Neutrophil (primary cell): Measurements from ENCODE around the gene GLS2.

Source experiments
- H3K27ac ChIP-seq: fragments of 200-600 bp; sonication (generic); 2 replicates; pipeline ENCODE4 v1.5.1; 2016; ENCODE audit warnings: mild to moderate bottlenecking, moderate library complexity
- H3K27me3 ChIP-seq: fragments of 200-600 bp; sonication (generic); 2 replicates; pipeline ENCODE4 v1.6.0; 2016; ENCODE audit warnings: mild to moderate bottlenecking
- H3K36me3 ChIP-seq: fragments of 200-600 bp; sonication (generic); 2 replicates; pipeline ENCODE4 v1.5.1; 2017
- H3K4me1 ChIP-seq, 2 experiments: fragments of 200-600 bp in 1 of 2; sonication (generic) in 1 of 2; 1 replicate in 1 of 2; 2 replicates in 1 of 2; pipeline versions ENCODE4 v1.5.1 to v1.6.1; 2013 to 2016; ENCODE audit warnings: low read depth in 1 of 2, low read length in 1 of 2, mild to moderate bottlenecking in 1 of 2, moderate library complexity in 1 of 2; ENCODE audit not compliant: control insufficient read depth in 1 of 2, insufficient read depth in 1 of 2
- H3K4me3 ChIP-seq, 2 experiments: fragments of 200-600 bp in 1 of 2; sonication (generic) in 1 of 2; 1 replicate in 1 of 2; 2 replicates in 1 of 2; pipeline ENCODE4 v1.5.1; 2013 to 2016; ENCODE audit warnings: low read depth in 1 of 2, low read length in 1 of 2, mild to moderate bottlenecking in 1 of 2, moderate library complexity in 1 of 2
- H3K9me3 ChIP-seq: fragments of 200-600 bp; sonication (generic); 2 replicates; pipeline ENCODE4 v1.5.1; 2016
- TF ChIP-seq, protein P1 (sequence below): fragments of 200-600 bp; sonication (generic); IDR thresholded peaks from 2 replicates; pipeline ENCODE4 v1.5.1; 2016; ENCODE audit warnings: antibody characterized with exemption

The GLS2 gene

DNA sequence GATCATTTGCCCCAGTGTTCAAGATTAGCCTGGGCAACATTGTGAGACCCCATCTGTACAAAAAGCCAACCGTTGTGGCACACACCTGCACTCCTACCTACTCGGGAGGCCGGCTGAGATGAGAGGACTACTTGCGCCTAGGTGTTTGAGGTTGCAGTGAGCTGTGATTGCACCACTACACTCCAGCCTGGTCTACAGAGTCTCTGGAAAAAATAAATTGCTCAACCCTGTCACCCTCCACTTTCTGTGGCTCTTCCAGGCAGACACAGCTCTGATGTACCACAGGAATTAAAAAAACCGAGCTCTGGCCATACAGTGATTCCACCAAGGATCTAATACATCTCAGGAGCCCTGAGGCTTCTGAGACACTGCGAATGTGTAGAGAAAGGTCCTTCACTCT lies 53.1 kb downstream of the GLS2 start:
- Histone ChIP-seq H3K4me3 (no peak overlapping the region), H3K4me1 (peaks cover 0 to 12% of the 10 kb centered on the region in 2 experiments), H3K27me3 (no peaks in the 10 kb centered on the region), H3K36me3 (peaks cover 18% of the 10 kb centered on the region), H3K27ac (no peak overlapping the region), H3K9me3 (peaks cover 4% of the 10 kb centered on the region)
- TF ChIP-seq, protein P1, sequence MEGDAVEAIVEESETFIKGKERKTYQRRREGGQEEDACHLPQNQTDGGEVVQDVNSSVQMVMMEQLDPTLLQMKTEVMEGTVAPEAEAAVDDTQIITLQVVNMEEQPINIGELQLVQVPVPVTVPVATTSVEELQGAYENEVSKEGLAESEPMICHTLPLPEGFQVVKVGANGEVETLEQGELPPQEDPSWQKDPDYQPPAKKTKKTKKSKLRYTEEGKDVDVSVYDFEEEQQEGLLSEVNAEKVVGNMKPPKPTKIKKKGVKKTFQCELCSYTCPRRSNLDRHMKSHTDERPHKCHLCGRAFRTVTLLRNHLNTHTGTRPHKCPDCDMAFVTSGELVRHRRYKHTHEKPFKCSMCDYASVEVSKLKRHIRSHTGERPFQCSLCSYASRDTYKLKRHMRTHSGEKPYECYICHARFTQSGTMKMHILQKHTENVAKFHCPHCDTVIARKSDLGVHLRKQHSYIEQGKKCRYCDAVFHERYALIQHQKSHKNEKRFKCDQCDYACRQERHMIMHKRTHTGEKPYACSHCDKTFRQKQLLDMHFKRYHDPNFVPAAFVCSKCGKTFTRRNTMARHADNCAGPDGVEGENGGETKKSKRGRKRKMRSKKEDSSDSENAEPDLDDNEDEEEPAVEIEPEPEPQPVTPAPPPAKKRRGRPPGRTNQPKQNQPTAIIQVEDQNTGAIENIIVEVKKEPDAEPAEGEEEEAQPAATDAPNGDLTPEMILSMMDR, result no peak

- TF ChIP-seq, protein P1, result no peak
- no peaks in the 10 kb centered on the region for H3K27me3 ChIP-seq
- H3K4me1 ChIP-seq, result peaks cover 0 to 12% of the 10 kb centered on the region in 2 experiments
- peaks cover 4% of the 10 kb centered on the region for H3K9me3 ChIP-seq
- H3K4me3 ChIP-seq, result no peak overlapping the region
- H3K27ac ChIP-seq, result no peak overlapping the region
- H3K36me3 ChIP-seq, result peaks cover 39% of the 10 kb centered on the region
Measured at GRCh38 chr12:56431850-56432249, 56.1 kb downstream of the GLS2 start.

DNA sequence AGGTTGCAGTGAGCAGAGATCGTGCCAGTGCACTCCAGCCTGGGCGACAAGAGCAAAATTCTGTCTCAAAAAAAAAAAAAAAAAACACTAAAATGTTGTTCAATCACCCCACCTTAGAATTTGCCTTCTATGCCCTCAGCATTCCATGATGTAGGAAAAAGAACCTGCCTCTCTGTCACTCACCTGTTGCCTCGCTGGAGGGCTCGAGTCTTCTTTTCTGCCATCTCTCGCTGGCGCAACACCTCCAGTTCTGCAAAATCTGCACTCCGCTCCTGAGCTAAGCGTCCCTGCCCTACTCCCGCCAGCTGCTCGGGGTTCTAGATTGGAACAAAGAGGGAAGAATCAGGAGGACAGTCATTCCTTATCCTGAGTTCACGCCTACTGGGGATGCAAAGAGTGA lies 56.7 kb downstream of the GLS2 start:
- H3K4me1 ChIP-seq, result peaks cover 0 to 12% of the 10 kb centered on the region in 2 experiments
- H3K27ac ChIP-seq, result no peak overlapping the region
- H3K4me3 ChIP-seq, result no peak overlapping the region
- H3K27me3 ChIP-seq, result no peaks in the 10 kb centered on the region
- TF ChIP-seq, protein P1, result no peak
- peaks cover 4% of the 10 kb centered on the region for H3K9me3 ChIP-seq
- H3K36me3 ChIP-seq, result peaks cover 39% of the 10 kb centered on the region

DNA sequence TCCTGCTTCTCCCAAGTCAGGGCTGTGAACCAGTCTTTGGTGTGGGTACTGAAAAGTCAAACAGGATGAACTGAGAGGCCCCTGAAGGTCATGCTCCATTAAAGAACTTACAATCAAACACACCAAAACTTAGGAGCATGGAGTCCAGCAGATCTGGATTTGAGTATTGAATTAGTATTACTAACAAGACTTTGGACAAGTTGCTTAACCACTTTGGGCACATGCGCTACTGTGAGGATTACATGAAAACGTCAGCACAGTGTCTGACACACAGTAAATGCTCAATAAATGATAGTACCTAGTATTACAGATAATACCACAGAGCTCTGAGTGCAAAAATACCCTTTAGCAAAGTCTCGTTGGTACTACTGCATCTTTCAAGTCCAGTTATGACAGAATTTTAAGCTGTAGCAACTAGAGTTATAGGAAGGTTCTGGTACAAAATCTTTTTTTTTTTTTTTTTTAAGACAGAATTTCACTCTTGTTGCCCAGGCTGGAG lies 62.0 kb downstream of the GLS2 start:
- H3K4me1 ChIP-seq, result no peaks in the 10 kb centered on the region
- H3K27ac ChIP-seq, result no peak overlapping the region
- TF ChIP-seq, protein P1, result no peak
- peaks cover 4% of the 10 kb centered on the region for H3K9me3 ChIP-seq
- no peak overlapping the region for H3K4me3 ChIP-seq
- no peaks in the 10 kb centered on the region for H3K27me3 ChIP-seq
- H3K36me3 ChIP-seq, result peaks cover 72% of the 10 kb centered on the region

GRCh38 chr12:56425193-56425592 lies 62.8 kb downstream of the GLS2 start:
- no peak overlapping the region for H3K27ac ChIP-seq
- TF ChIP-seq, protein P1, result no peak
- H3K4me3 ChIP-seq, result no peak overlapping the region
- no peaks in the 10 kb centered on the region for H3K27me3 ChIP-seq
- no peaks in the 10 kb centered on the region for H3K4me1 ChIP-seq
- peaks cover 2% of the 10 kb centered on the region for H3K9me3 ChIP-seq
- peaks cover 70% of the 10 kb centered on the region for H3K36me3 ChIP-seq
